Nephron (organoid): Measurements from ENCODE around the gene HDAC7.

ENCODE experiments used
- H3K27ac Mint-ChIP-seq, 3 experiments: 2 replicates each; pipeline ENCODE4 v1.8.0; 2020; ENCODE audit warnings: mixed read lengths in 3 of 3, mild to moderate bottlenecking in 2 of 3, moderate library complexity in 1 of 3
- H3K27me3 Mint-ChIP-seq: 2 replicates; pipeline ENCODE4 v1.8.0; 2021; ENCODE audit warnings: low read depth, mild to moderate bottlenecking, moderate library complexity, mixed read lengths
- H3K36me3 Mint-ChIP-seq: 2 replicates; pipeline ENCODE4 v1.8.0; 2020; ENCODE audit warnings: low read depth, mixed read lengths
- H3K4me1 Mint-ChIP-seq: 2 replicates; pipeline ENCODE4 v1.8.0; 2020; ENCODE audit warnings: mixed read lengths
- H3K4me3 Mint-ChIP-seq, 3 experiments: 2 replicates each; pipeline ENCODE4 v1.8.0; 2020; ENCODE audit warnings: mild to moderate bottlenecking in 3 of 3, mixed read lengths in 3 of 3, moderate library complexity in 2 of 3
- H3K9me3 Mint-ChIP-seq: 2 replicates; pipeline ENCODE4 v1.8.0; 2020; ENCODE audit warnings: mixed read lengths
- TF ChIP-seq, protein P1 (sequence below), 3 experiments: fragments of 200-600 bp; sonication (generic); IDR thresholded peaks; one replicate each; pipeline ENCODE4 v1.5.0; 2021; ENCODE audit warnings: antibody characterized with exemption in 3 of 3; ENCODE audit not compliant: unreplicated experiment in 3 of 3

Gene HDAC7

DNA sequence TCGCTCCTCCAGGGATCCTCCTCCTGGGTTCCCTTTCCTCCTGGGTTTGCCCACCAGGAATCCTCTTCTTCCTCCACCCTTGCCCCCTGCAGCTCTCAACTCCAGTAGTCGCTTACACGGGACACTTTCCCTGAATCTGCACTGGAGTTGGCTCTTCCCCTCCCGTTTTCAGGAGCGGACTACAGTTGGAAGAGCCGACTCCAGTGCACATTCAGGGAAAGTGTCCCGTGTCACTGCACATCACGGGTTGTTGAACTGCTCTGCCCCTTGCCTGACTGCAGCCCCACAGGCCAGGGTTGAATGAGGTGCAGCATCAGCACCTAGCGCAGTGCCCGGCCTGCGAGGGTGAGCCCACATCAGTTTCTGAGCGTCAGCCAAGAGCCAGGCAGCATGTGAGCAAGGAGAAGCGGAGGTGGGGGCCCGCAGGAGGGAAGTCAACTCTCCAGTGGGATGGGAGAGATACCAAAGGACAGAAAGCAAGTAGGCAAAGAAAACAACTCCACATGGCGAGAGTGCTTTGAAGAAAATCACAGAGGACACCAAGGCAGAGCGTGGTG, 74.1 kb downstream of the HDAC7 start:
- H3K27ac Mint-ChIP-seq = peak overlapping the region in 2 of 3 experiments; percentile 19 to 76
- peaks cover 24% of the 10 kb centered on the region for H3K4me1 Mint-ChIP-seq
- TF ChIP-seq, protein P1, sequence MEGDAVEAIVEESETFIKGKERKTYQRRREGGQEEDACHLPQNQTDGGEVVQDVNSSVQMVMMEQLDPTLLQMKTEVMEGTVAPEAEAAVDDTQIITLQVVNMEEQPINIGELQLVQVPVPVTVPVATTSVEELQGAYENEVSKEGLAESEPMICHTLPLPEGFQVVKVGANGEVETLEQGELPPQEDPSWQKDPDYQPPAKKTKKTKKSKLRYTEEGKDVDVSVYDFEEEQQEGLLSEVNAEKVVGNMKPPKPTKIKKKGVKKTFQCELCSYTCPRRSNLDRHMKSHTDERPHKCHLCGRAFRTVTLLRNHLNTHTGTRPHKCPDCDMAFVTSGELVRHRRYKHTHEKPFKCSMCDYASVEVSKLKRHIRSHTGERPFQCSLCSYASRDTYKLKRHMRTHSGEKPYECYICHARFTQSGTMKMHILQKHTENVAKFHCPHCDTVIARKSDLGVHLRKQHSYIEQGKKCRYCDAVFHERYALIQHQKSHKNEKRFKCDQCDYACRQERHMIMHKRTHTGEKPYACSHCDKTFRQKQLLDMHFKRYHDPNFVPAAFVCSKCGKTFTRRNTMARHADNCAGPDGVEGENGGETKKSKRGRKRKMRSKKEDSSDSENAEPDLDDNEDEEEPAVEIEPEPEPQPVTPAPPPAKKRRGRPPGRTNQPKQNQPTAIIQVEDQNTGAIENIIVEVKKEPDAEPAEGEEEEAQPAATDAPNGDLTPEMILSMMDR (IDR thresholded peaks at IDR 0.05; ENCODE audit: unreplicated experiment in 3 of 3) = no peak
- H3K27me3 Mint-ChIP-seq = peaks cover 15% of the 10 kb centered on the region
- H3K4me3 Mint-ChIP-seq = no peak overlapping the region
- H3K9me3 Mint-ChIP-seq = no peaks in the 10 kb centered on the region
- H3K36me3 Mint-ChIP-seq = peaks cover 16% of the 10 kb centered on the region

DNA sequence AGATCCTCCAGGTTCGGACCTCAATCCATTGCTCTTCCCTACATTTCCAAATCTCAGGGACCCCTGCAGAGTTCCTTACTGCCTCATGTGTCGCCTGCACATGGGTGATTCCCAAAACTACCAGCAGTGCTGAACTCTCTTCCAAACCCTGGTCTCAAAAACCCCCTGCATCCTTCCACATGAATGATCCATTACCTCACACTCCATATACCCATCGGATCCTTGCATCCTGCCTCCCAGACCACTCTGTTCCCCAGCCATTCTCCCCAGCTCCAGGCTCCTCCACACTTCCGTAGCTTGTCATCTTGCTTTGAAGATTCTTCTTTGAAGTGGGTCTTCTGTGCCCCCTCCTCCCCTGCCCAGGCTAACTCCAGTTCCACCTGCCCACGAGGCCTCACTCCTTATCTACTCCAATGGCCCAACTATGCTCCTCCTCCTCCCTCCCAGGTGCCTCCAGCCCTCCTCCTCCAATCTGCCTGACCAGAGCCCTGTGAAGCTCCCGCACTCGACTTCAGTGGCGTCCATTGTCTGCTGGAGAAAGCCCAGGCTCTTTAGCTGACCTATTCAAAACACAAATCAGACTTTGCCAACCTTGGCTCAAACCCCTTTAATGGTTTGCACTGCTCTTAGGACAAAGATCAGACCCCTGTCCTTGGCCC, 74.8 kb downstream of the HDAC7 start:
- peaks cover 28% of the 10 kb centered on the region for H3K4me1 Mint-ChIP-seq
- H3K9me3 Mint-ChIP-seq = no peaks in the 10 kb centered on the region
- peak overlapping the region in 2 of 3 experiments; percentile 19 to 76 for H3K27ac Mint-ChIP-seq
- TF ChIP-seq, protein P1 (IDR thresholded peaks at IDR 0.05; ENCODE audit: unreplicated experiment in 3 of 3) = no peak
- H3K36me3 Mint-ChIP-seq = peaks cover 14% of the 10 kb centered on the region
- H3K27me3 Mint-ChIP-seq = peaks cover 15% of the 10 kb centered on the region
- H3K4me3 Mint-ChIP-seq = no peak overlapping the region

DNA sequence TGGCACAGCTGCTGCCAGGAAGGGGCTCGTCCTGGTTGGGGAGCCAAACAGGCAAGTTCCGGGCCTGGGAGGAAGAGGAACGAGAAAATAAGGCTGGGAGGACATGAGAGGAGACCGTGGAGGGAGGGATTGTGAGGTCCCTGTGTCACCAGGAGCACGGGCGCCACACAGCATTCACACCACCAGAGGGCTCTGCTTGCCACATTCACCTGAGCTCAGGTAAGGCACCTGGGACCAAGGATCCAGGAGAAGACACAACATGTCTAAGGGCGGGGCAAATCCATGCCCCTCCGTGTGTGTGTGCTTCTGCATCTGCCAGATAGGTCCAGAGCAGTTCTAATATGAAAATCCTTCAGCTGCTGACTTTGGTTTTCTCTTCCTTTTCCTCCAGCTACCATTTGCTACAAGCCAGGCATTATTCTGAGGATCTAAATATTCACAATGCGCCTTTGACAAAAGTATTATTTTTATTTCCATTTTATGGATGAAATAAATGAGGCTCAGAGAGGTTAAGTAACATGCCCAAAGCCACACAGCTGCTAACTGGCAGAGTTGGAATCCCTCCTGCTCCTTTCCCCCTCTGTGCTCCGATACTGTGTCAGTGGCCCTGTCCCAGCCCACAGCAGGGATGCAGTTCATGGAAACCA, 75.6 kb downstream of the HDAC7 start:
- TF ChIP-seq, protein P1 (IDR thresholded peaks at IDR 0.05; ENCODE audit: unreplicated experiment in 3 of 3) = peak; percentile 49 to 61 (median 51)
- H3K27ac Mint-ChIP-seq = peak overlapping the region in 1 of 3 experiments; percentile 33
- no peak overlapping the region for H3K4me3 Mint-ChIP-seq
- no peaks in the 10 kb centered on the region for H3K9me3 Mint-ChIP-seq
- peaks cover 15% of the 10 kb centered on the region for H3K27me3 Mint-ChIP-seq
- peaks cover 32% of the 10 kb centered on the region for H3K4me1 Mint-ChIP-seq
- peaks cover 11% of the 10 kb centered on the region for H3K36me3 Mint-ChIP-seq

DNA sequence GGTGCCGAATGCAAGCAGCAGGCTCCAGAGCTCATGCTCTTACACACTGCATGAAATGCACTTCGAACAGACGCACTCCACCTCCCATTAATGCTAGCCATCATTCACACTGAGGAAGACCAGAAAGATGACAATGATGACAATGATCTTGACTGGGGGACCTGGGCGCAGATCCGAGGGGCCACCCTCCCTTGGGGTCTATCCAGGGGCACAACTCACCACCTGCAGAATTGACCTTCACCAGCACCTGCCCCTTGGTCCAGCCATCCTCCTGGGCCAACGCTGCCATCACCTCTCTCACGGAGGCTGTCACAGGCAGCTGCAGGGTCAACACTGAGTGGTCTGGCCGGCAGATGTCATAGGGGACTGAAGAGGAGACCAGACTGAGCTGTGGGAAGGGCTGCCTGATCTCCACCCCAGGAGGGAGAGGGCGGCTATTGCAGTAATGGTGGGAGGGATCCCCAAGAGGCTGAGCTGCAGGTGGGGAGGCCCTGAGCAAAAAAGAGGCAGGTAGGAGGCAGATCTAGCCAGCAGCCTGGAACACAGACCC, 76.3 kb downstream of the HDAC7 start:
- Mint-ChIP-seq H3K27me3 (peaks cover 15% of the 10 kb centered on the region), H3K9me3 (no peaks in the 10 kb centered on the region), H3K4me3 (no peak overlapping the region), H3K36me3 (peaks cover 6% of the 10 kb centered on the region), H3K27ac (peak overlapping the region in 1 of 3 experiments; percentile 33), H3K4me1 (peaks cover 36% of the 10 kb centered on the region)
- TF ChIP-seq, protein P1 (IDR thresholded peaks at IDR 0.05; ENCODE audit: unreplicated experiment in 3 of 3) = no peak

DNA sequence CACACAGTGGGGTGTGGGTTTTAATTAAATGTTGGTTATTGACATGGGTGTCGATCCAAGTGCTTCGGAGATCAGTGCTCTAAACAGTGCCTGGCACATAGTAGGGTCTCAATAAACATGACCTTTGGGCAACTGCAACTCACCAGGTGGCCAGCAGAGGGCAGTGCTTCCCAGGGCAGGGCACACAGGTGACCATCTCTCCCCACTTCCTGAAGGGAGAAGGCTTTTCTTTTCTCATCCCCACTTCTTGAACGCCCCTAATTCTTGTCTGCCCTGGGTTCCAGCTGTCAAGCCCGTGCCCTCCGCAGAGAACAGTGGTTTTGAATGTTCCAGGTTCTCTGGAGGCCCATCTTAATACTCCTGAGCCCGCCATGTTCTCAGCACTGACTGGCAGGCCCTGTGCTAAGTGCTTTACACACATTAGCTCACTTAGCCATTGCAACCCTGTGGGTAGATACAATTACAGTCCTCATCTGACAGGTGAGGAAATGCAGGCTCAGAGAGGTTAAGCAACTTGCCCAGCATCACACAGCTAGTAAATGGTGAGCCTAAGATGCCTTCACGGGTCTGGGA, 77.4 kb downstream of the HDAC7 start:
- TF ChIP-seq, protein P1 (IDR thresholded peaks at IDR 0.05; ENCODE audit: unreplicated experiment in 3 of 3) = peak; percentile 88 to 95 (median 91)
- peak overlapping the region in 1 of 3 experiments; percentile 57 for H3K27ac Mint-ChIP-seq

More for the DNA sequence above, 77.4 kb downstream of the HDAC7 start:
- Mint-ChIP-seq H3K4me3 (no peak overlapping the region), H3K4me1 (peaks cover 43% of the 10 kb centered on the region), H3K9me3 (no peaks in the 10 kb centered on the region), H3K27me3 (peaks cover 15% of the 10 kb centered on the region), H3K36me3 (peaks cover 6% of the 10 kb centered on the region)
